GDM1 (cell line): Measurements from ENCODE around the gene KRTAP7-1.

Experiments used
- DNase-seq: peaks from one replicate; lab custom pipeline; 2025; lab: John Stamatoyannopoulos, UW

The KRTAP7-1 gene, protein sequence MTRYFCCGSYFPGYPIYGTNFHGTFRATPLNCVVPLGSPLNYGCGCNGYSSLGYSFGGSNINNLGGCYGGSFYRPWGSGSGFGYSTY

DNA sequence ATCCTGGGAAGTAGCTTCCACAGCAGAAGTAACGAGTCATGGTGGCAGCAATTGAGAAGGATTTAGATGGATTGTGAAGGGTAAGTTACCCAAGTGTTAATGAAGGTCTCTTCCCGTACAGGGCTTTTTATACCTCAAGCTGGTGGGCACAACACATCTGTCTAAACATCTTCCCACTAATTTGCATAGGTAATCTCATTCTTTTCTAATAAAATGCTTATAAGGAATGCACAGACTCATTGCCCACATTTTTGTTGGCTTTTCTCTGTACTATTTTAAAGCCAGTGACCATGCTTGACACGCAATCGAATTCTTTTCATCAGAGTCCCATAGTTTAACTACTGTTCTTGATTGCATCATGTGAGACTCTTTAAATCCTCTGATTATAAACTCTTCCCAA, at the start of gene KRTAP7-1:
Gene KRTAP7-1, minus strand, starts transcription at position 101 of the 400 bp plus-strand sequence. Its CDS starts 61 bp downstream, at position 40.
- DNase-seq: no peak

DNA sequence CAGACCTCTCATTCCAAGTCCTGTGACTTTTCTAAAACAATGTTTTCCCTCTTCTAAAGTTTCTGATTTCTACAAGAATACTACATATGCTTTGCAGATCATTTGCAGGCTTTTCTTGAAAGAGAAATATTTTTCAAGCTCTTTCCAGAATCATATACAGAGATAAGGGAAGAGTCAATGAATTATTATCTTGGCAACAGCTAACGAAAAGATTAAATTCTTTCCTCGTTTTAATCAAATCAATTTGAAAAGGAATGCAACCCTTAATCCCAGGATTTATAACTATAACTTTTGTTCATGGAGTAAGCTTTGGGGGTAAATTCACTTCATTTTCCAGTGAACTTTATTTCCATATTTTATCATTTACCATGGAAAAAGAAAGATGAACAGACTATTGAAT, 45.0 kb upstream of the KRTAP7-1 start:
- no peak for DNase-seq

DNA sequence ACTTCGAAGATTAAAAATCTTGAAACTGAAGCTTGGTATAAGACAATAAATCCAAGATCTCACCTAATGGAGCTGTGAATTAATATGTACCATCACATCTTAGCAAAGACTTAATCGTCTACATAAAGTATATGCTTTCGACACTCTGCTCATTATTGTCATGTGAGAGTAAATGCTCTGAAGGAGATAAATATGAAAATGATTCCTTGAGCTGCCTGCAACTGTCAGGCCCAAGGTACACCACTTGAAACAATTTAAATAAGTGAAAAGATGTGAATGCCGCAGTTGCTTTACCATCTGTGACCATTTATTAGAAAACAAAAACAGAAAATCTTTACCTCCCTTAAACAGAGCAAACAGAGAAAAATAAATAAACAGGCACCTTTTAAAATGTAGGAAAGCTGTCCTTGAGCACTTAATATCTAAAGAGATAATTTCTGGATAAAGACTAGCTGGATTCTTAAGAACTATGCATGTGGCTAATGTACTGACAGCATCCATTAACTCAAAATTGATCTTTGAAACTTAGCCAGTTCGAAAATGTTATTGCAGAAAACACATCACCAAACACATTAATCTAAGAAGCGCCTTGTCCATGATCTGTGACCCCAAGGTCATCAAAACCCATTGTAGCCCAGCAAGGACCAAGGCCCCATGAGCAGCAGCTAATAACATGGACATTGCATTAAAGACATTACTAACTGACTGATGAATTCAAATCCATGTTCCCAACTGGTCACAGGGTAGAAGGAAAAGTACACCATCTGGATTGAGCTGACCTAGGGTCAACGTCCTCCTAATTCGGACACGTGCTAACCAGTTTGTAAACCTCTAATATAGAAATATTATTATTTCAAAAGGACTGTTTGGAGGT, 18.3 kb upstream of the KRTAP7-1 start:
- DNase-seq: no peak

DNA sequence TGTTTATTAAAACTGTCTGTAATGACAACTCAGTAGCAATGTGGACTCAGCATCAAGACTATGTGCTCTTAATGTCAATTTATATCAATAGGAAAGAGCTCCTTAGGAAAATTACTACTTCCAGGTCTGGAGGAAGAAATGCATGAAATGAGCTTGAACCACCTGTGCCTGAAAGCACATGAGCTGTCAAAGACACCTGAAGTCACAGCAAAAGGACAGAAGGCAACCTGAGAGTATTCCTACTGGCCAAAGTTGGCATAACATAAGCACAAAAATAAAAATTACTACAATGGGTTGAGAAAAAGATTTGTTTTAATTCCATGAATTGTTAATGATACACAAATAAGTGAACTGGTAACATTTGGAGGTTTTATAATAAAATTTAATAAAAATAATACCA, 13.4 kb upstream of the KRTAP7-1 start:
- no peak for DNase-seq

DNA sequence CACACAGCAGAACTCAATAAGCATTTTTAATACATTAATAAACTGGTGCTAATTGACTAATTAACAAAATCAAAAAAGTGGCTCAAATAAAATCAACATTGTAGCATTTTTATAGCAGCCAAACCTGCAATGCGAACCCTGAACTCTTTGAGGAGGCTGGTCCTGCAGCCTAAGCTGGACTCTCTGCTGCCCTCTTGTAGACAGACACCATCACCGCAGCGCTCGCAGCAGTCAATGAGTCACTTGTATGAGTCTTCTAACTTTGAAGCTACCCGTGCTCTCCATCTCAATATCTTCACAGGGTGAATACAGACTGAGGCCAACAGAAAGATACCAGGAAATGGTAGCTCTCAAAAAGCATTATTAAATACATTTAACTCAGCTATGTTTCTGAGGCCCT, 9.7 kb upstream of the KRTAP7-1 start:
- DNase-seq: no peak

DNA sequence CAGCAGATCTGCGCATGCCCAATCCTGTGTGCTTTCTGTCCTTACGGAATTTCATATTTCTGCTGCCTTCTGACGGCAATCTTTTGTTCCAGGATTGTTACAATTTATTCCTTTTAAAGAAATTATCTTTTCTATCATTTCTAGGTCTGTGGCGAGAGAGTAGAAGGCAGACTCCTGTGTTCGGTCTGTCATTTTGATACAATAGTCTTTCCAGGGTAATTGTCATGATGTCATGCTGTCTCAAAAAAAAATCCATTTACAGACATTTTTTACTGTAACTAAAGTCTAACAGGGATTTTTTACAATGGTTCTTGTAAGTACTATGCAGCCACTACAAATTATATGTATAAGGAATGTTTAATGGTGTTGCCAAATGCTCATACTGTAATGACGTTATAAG, 9.0 kb upstream of the KRTAP7-1 start:
- DNase-seq: no peak

DNA sequence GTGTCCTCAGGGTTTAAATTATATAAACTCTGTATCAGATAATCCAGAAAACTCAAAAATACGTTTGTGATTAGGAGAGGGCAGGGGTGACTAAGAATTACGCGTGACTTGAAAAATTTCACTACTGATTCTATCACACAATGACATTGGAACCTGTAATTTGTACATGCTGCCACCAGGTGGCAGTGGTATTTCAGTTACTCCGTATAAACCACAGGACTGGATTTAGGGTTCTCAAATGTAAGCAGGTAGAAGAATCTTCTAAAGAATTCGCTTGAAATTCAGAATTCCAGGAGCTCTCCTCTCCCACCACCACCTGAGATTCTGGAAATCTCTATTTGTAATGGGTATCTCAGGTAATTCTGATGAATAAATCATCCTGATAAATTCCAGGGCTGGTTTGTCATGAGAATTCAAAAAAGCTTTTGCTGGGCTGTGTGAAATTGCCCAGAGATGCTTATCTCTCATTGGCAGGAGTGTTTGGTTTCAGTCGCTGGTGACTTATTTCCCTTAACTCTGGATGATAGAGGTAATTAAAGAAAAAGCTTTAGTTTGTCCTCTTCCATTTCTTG, 1.7 kb upstream of the KRTAP7-1 start:
- no peak for DNase-seq

DNA sequence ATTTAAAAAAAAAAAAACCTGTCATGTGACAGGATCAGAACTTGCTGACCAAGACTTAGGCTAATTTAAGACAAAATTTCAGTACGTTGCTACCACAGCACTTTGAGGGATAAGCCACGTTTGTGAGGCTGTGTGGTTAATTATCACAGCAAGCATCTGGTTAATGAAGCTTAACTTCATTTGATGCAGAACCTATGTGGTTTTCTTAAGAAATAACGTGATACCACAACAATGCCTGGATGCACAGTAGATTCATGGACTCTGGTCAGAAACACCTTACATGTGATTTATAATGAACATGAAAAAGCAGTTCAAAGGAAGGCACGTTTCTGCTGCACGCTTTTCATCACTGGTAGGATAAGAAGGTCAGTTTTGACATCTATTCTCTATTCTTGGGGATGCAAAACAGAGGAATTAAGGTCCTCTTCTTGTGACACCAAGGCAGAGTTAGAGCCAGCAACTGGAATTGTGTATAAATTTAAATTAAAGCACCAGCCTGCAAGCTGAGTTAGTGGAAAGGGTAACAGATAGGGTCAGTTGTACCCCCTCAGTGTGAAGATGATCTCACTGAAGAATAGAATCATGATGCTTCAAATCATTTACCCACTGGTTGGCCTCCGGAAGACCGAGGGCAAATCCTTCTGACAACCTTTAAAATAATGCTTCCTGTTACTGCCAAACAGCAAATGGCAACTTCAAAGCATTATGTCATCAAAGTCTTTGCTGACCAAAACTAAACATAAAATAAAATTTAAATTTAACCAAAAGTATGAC, 10.5 kb downstream of the KRTAP7-1 start:
- DNase-seq: no peak

DNA sequence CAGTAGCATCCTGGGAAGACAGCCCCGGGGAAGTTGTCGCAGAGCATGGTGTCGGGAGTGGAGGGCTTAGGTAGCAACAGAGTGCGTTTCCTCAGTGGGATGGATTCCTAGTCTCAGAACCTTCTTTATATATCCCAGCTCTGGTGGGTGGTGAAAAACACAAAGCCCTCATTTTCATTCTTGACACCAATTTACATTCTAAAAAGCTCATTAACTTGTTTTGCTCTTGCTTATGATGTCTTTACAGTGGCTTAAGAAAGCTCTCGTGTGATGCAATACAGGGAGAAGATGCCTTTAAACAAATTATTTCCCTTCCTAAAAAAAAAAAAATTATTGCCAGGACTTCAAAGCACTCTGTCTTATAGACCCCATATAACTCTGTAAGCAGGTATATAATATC, 16.4 kb downstream of the KRTAP7-1 start, which contains the start of gene KRTAP8-1:
Gene KRTAP8-1, minus strand, starts transcription at position 101 of the 400 bp plus-strand sequence. Its CDS starts 54 bp downstream, at position 47.
- DNase-seq: no peak

DNA sequence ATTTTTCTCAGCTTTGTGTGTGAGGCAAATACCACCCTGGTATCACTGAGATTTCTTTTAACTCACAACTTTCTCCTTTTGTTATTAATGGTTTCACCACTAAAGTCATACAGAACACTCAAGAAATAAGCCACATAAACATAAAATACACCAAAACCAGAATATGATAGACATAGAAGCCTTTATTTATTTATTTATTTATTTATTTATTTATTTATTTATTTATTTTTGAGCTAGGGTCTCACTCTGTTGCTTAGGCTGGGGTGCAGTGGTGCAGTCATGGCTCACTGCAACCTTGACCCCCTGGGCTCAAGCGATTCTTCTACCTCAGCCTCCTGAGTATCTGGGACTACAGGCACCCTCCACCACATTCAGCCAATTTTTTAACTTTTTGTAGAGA, 29.0 kb downstream of the KRTAP7-1 start:
- DNase-seq: no peak

DNA sequence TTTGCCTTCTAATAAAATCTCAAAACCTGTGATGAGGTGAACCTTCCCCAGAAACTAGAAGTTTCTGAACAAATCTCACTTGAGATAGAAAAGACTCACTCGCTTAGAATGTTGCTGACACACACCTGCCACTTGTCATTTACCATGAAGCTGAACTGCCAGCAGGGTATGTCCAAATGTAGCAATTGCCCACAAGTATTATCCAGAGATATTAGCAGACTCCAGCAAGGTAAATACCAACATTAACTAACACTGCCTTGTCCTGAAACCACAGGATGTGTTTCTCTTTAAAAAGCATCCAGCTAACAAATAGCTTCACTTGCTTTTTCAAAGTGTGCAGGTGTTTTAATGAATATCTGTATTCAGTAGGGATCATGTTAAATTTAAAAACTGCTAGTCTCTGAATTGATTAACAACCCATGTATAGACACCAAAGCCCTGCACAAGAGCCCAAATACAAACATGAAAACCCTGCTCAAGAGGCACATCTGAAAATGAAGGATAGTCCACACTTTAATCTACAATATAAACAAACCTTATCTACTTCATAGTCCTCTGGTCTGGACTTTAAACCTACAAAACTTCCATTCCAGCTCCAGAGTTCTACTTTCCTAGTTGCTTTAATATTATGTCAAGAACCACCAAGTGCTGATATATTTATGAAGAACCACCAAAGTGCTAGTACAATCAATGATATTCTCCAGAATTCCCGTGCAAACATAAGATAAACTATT, 35.8 kb downstream of the KRTAP7-1 start:
- no peak for DNase-seq

DNA sequence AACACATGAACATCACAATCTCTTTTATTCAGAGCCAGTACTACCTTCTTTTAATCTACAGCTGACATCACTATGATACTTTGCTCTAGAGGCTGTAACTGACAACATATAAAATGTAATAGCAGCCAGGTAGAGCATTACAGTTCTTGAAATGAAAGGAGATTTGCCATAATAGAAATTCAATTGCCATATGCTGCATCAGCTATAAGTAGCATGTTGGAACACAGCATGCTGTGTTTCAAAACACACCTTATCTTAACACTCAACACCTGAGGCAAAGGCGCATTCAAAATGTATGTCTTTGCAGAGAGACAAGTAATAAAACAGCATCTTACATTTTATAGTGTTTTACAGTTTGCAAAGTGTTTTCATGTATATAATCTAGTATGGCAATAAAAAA, 50.3 kb downstream of the KRTAP7-1 start:
- DNase-seq: no peak
